ENCODE measurements around the gene SLC12A8.

SLC12A8 gene

GRCh38 chr3:125213946-125214542 lies 1.5 kb upstream of the SLC12A8 start:
- DNase-seq (ENCODE audit: low spot score) = no peak

- DNase-seq (ENCODE audit: low spot score) = no peak
Measured at GRCh38 chr3:125213364-125213755, 812 bp upstream of the SLC12A8 start.

GRCh38 chr3:125212091-125212508 lies 448 bp downstream of the SLC12A8 start:
- DNase-seq (ENCODE audit: low spot score) = no peak

- no peak for DNase-seq (ENCODE audit: low spot score)
Measured at GRCh38 chr3:125211523-125212090, 941 bp downstream of the SLC12A8 start.

GRCh38 chr3:125207949-125208568 lies 4.5 kb downstream of the SLC12A8 start:
- DNase-seq (ENCODE audit: low spot score) = no peak

GRCh38 chr3:125207507-125207906 lies 5.0 kb downstream of the SLC12A8 start:
- DNase-seq (ENCODE audit: low spot score) = no peak

GRCh38 chr3:125206934-125207333 lies 5.6 kb downstream of the SLC12A8 start:
- no peak for DNase-seq (ENCODE audit: low spot score)

GRCh38 chr3:125203731-125204130 lies 8.8 kb downstream of the SLC12A8 start:
- no peak for DNase-seq (ENCODE audit: low spot score)

- DNase-seq (ENCODE audit: low spot score) = no peak
Measured at GRCh38 chr3:125202197-125202596, 10.4 kb downstream of the SLC12A8 start.

- no peak for DNase-seq (ENCODE audit: low spot score)
Measured at GRCh38 chr3:125200731-125201139, 11.8 kb downstream of the SLC12A8 start.

- peak; percentile 45 for DNase-seq (ENCODE audit: low spot score)
Measured at GRCh38 chr3:125194849-125195601, 17.5 kb downstream of the SLC12A8 start.

- no peak for DNase-seq (ENCODE audit: low spot score)
Measured at GRCh38 chr3:125194061-125194848, 18.3 kb downstream of the SLC12A8 start.

GRCh38 chr3:125192190-125193035 lies 20.1 kb downstream of the SLC12A8 start:
- DNase-seq (ENCODE audit: low spot score) = no peak

- DNase-seq (ENCODE audit: low spot score) = no peak
Measured at GRCh38 chr3:125191730-125192129, 20.8 kb downstream of the SLC12A8 start.

- no peak for DNase-seq (ENCODE audit: low spot score)
Measured at GRCh38 chr3:125191256-125191655, 21.3 kb downstream of the SLC12A8 start.

- DNase-seq (ENCODE audit: low spot score) = no peak
Measured at GRCh38 chr3:125190786-125191185, 21.8 kb downstream of the SLC12A8 start.

GRCh38 chr3:125189378-125190165 lies 23.0 kb downstream of the SLC12A8 start:
- no peak for DNase-seq (ENCODE audit: low spot score)

GRCh38 chr3:125188955-125189354 lies 23.6 kb downstream of the SLC12A8 start:
- no peak for DNase-seq (ENCODE audit: low spot score)

GRCh38 chr3:125187599-125187910 lies 25.0 kb downstream of the SLC12A8 start:
- DNase-seq (ENCODE audit: low spot score) = no peak

GRCh38 chr3:125186800-125187598 lies 25.5 kb downstream of the SLC12A8 start:
- DNase-seq (ENCODE audit: low spot score) = no peak
